ENCODE results near the gene KLHDC4.
"Not testable (repeated sequence)": the region's sequence is repeated elsewhere in the genome, so short reads cannot be mapped to it uniquely, and the experiment has no call there.

Gene KLHDC4

DNA sequence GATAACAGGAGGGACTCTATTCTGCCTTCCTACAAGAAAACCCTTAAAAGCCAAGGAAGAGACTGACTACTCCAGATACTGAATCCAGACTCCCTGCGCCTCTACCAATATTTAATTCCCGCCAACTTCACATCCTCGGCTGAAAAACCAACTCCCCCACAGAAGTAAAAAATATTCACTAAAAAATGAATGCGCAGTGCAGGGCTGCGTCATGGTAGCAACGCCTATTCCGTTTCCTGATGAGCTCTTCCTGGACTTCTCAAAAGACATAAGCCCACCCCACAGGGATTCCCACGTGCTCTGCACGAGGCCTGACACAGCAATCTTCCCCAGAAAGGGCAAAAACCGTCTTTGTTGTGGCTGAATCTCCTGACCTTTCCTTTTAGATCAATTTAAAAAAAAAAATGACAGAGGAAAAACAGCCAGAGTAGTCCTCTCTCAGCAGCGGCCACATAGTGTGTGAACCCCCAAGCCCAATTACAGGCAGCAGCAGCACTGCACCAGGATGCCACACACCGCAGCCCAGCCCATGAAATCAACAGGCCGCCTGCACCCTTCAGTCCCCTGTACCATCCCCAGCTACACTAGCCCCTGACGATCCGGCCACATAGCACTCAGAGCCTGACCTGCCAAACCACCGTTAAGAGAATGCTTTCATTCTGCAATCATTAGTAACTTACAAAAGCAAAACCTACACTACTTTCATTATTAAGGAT, 23.9 kb downstream of the KLHDC4 start:
- no peak for FAIRE-seq

DNA sequence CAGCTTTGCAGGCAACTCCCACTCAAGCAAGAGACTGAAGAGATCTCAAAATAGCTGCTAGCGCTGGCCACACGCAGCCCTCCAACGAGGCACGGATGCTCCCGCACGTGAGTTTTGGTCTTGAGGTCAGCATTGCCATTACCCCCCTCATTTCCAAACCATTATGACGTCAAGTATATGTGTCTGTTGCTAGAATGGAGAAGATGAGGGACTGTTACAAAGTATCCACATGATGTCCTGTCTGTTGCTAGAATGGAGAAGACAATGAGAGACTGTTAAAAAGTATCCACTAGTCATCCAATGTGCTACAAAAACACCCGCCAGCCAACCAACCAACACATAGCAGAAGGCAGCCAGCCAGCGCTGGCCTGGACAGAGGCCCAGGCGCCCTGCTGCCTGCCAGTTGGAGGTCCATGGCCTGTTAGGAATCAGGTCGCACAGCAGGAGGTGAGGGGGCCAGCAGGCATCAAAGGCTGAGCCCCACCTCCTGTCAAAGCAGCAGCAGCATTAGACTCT, 24.8 kb downstream of the KLHDC4 start:
- FAIRE-seq: no peak

DNA sequence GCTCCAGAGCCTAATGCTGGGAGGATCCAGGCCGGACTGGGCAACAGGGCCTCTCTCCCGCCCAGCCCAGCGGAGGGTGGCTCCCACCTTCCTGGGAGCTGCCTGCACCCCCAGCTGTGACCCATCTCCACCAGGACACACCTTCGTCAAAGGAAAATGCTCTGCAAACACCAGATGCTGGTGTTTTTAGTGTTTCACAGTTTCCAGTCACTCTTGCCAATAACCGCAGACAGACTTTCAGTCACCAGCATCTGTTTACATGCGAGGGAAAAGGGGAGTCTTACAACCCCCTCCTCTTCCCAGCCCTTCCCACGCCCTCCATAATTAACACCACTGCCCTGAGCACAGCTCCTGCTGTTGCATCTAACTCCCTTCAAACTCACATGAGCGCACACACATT, 25.3 kb downstream of the KLHDC4 start:
- FAIRE-seq: no peak

DNA sequence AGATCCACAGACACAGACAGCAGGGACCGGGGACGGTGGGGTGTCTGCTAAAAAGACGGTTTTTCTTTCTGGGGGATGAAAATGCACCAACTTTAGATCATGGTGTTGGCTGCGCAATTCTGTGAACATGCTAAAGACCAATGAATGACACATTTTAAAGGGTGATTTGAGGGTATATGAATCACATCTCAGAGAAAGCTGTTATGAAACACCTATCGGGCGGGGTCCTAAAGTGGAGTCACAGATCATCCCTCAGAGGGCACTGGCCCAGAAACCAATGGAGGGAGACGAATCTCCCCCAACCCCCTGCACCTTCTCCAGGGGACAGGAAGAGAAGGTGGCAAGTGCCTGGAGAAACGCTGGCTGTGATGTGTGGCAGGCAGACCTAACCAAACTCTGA, 26.0 kb downstream of the KLHDC4 start:
- no peak for FAIRE-seq

DNA sequence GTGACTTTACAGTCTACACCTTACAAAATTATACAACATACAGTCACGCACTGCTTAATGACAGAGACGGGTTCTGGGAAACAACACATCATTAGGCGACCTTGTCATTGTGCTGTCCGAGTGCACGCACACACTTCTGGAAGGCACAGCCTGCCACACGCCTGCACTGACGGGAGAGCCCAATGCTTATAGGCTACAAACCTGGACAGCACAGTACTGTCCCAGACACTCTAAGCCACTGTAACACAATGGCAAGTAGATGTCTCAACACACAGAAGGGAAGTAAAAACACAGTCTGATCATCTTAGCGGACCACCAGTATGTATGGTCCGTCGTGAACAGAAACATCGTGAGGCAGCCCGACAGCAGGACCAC, 29.8 kb downstream of the KLHDC4 start:
- no peak for FAIRE-seq

DNA sequence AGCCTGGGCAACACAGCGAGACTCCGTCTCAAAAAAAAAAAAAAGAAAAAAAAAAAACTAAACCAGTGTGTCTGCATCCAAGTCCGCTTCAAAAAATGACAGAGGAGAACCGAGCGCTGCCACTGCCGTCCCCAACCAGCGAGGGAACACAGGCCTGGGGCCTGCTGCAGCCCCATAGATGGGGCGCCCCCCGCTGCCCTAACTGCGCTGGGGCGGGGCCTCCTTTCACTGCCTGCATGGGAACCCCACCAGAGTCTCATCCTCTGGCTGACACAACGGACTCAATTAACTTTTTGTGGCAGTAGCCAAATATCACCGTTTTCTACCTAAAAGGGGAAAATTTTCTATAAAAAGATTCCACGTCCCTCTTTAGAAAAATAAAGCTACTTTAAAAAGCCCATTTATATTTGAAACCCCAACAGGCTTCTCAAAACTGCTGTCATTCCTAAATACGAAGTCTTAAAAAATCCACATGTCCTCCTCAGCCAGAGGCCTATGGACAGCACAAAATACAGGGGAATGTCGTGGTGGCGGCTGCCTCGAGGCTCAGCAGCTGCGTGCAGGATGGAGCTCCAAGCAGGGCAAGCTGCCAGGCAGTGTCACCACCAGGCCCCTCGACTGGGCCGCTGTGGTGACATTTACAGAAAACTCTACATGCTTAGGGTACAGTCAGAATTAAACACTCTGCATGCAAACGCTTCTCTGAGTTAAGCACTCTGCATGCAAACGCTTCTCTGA, 30.3 kb downstream of the KLHDC4 start:
- FAIRE-seq: no peak

DNA sequence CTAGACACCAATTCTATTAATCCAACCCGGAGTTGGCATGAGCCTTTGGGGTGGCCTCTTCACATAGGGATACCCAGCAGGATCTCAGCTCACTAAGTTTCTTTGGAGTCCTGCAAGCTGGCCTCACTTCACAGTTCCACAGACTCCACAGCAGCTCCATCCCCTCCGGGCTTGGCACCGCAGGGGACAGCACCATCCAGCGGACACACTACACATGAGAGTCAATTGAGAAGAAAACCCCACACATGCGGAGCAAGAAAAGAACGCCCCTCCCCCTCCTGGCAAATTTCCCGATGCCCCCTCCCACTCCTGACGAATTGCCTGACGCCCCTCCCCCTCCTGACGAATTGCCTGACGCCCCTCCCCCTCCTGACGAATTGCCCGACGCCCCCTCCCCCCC, 31.1 kb downstream of the KLHDC4 start:
- no peak for FAIRE-seq

DNA sequence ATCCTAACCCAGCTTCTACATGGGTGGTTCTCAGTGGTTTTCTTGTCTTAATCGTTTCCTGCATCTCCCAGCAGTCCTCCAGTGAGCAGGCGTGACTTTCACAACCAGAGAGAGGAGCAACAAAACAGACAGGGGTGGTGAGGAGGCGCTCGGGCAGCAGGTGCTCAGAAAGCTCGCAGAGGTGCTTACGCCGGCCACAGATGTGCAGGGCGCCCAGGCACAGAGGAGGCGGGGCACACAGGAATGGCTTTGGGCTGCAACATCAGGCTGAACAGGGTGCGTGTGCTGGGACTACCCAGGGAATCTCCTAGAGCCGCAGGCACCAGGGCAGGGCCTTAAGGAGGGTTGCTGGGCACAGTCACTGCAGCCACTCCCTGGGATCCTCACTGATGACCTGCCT, 32.6 kb downstream of the KLHDC4 start:
- FAIRE-seq: no peak

DNA sequence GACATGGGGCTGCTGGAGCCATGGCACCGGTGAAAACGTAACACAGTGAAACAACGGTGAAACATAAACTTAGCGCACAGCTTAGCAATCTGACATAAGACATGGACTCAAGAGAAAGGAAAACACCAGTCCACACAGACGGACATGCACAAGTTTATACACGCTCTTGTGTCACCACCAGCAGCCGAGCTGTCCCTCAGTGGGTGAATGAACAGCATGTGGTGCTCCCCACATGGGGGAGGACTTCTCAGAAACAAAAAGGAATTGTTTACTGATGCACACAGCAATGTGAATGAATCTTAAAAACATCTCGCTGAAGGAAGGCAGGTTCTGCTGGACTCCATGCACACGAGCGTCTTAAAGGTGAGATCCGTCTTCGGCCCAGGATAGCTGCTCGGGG, 34.2 kb downstream of the KLHDC4 start:
- no peak for FAIRE-seq

DNA sequence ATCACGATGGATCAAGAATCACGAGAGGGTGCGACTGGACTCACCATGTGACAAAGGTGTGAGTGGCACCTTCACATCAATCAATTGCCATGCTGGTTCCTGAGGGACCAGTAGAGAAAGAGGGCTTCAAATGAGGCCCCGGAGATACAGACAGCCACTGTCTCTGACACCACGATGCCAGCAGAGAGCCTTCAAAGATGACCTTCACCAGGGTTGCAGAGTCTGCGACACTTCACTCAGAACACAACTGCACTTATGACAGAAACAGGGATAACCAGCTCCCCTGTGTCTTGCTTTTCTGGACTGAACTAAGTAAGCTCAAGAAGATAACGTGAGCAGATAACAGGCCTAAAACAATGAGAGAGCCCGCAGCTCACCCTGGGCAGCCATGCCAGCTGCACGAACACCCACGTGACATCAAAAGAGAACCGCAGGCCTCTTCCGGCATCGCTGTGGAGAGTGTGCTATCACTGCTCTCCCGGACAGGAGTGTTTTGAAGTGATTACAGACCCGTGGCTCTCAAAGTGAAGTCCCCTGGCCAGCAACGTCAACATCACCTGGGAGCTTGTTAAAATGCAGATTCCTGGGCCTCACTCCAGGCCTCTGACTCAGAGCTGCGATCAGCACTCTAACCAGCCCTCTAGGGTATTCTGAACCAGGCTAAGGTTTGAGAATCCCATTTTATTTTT, 36.4 kb downstream of the KLHDC4 start:
- FAIRE-seq: no peak

DNA sequence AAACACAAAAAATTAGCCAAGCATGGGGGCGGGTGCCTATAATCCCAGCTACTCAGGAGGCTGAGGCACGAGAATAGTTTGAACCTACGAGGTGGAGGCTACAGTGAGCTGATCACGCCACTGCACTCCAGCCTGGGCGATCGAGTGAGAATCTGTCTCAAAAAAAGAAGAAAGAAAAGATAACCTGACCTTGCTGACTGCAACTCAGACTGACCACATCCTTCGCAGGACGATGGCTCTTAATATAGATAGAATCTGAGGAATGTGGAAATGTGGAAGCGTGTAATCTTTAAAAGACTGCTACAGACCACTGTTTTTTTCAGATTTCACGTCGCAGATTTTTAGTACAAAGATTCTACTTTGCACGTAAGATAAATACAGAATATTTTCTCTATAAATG, 37.8 kb downstream of the KLHDC4 start:
- FAIRE-seq: no peak

DNA sequence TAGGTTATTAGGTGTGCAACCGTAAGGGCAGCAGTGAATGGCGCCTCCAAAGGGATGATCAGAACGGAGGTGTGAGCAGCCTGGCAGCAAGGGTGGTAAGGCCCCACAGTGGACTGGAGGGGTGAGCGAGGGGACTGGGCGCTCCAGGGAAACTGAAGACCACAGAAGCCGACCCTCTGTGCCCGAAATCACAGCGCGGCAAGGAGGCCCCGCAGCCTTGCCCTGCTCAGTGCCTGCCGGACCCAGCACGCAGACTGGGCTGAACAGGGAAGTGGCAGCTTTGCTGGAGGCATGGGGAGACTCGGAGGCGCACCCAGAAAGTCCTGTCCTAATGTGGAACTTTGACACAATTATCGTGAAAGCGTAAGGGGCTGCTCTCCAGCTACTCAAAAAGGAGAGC, 38.4 kb downstream of the KLHDC4 start:
- no peak for FAIRE-seq

DNA sequence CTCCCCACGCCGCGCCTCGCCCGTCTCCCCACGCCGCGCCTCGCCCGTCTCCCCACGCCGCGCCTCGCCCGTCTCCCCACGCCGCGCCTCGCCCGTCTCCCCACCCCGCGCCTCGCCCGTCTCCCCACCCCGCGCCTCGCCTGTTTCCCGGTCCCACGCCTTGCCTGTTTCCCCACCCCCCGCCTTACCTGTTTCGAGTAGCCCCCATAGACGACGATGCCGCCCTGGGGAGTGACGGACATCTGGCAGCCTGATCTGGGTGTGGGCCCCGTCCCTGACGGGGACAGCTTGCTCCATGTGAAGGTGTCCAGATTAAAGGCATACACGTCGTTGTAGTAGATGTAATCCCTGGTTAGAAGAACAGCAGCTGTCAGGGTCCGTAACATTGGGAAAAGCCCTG, 39.2 kb downstream of the KLHDC4 start:
- FAIRE-seq: not testable (repeated sequence)

DNA sequence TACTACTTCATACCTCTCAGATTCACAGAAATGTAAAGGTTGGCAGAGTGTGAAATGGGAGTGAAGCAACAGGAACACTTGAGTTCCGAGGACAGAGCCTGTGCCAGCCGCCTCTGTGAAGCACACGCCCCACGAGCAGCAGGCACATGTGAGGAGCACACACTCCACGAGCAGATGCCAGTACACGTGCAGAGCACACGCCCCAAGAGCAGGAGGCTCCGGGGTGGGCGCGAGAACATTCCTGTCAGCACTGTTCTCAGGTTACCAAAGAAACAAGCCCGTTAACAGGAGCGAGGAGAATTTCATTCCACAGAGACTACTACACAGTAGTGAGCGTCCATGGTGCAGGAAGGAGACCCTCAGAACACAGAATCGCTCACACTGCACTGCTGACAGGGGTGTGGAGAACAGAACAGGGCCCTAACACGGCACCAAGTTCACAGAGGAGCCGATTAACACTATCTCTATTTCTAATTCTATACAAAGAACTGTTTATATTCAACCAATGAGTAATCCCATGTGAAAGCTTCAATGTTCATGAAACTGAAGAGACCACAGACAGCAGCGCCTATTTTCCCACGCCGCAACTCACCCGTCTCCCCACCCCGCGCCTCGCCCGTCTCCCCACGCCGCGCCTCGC, 40.1 kb downstream of the KLHDC4 start:
- FAIRE-seq: no peak

DNA sequence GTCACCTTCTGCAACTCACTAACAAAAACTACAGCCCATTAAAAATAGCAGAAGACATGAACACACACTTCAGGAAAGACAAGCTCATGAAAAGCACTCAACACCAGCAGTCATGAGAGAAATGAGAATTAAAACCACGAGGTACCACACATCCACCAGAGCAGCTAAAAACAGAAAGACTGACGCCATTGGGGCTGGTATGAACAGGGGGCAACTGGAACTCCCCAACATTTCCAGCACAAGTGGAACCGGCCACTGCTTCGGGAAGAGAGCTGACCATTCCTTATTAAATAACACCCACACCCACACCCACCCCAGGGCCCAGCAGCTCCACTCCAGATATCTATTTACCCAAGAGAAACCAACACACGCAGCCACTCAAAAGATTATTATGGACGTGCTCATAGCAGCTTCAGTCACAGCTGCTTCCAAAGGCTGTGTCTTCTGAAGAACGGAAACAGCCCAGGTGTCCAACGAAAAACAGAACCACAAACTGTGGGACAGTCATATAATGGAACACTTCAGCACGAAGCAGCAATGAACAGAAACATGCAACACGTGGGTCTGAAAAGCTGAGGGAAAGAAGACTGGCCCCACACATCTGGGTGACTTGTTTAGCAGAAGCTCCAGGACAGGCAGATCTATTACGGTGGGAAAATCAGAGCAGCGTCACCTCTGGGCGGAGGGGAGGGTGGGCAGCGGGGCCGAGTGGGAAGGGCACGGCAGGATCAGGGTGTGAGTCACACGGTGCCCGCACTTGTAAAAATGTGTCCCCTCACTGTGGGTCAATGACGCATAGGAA, 41.1 kb downstream of the KLHDC4 start:
- FAIRE-seq: no peak

DNA sequence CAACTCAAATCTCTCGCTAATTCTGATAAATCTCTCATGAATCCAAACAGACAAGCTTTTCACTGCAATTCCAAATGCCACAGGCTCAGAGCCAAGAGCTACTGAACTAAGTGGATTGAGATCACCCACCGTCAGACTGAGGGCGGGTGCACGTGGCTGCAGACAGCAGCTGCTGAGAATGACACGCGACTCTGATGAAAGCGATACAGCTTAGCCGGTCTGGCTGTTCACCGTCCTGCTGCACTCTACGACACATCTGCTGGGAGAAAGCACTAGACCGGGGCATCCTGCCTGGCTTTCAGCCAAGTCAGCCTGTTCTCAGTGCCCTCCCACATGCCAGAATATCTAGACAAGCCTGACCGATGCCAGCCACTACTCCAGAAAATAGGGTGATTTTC, 42.6 kb downstream of the KLHDC4 start:
- FAIRE-seq: no peak

DNA sequence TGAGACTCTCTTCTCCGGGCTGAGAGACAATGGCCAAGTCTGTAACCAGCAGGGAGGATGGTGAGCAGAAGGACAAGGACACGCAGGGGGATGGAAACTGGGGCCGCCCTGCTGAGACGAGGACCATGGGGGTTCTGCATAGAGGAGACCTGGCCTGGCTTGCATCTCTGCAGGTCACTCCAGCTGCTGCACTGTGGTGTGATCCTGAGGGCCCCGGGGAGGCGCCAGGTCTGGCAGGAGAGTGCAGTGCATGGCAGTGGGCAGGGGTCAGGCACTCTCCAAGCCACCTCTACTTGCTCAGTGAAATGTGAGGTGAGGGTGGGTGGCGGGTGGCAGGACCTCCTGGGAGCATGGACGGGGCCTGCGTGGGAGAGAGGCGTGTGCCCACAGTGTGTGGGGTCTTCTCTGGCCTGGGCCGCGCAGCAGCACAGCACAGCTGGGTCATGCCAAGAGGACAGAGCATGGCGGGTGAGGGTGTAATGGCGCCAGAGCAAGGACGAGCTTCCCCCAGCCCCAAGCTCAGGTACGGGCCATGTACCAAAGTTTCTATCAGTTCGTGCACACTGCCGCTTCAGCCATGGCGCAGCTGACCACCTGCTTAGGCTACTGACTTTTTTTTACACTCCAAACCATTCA, 43.1 kb downstream of the KLHDC4 start:
- FAIRE-seq: no peak

DNA sequence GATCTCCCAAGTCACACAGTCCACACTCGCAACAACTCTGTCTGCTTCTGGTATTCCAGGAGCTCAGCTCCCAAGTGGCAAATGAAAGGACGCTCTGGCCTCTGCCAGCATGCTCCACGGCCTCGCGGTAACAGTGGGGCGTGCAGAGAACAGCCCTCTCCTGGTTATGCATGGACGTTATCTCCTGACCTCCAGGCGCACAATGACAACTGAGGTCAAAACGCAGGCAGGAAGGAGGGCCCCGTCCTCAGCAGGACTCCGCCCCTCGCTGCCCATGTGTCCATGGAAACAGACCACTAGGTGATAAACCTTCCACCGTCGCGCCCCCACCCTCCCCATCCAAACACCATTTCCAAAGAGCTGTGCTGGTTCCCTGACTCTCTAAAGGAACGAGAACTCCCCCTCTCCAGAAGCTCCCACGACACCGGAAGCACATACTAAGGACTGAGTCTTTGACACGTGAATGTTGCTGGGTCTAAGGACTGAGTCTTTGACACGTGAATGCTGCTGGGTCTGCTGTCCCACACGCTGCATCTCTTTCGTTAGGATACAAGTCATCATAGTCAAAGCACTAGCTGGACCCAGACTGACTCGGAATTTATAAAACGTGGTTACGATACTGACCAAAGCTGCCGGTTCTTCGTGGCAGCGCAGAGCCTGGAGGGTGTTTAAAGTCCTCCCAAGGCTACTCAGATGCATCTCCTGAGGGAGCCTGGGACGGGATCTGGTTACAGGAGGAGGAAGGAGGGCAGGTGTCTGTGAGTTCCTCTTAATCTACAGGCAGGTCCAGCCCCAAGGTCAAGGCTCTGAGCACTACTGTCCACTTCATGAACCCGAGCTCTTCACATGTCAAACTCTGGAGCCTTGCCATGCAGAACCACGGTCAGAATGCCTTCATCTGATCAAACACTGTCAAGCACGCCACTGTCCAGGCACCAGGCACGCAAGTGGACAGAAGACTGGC, 43.9 kb downstream of the KLHDC4 start:
- FAIRE-seq: no peak

DNA sequence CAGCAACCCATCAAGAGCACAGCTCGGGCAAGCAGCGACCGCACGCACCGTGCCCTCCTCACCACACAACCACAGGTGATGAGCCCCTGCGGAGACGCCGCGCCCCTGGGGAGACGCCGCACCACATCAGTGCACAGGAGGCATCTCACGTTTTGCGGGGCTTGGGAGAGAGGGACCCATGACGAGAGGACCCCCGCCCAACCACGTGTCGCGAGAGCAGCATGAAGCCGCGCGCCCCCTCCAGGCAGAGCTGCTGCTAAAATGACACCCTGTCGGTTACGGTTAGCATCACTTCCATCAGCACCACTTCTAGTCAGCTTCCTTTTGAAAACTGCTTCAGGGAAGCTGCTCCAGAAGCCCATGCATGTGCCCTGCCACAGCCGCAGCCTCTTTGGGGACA, 45.3 kb downstream of the KLHDC4 start:
- FAIRE-seq: no peak

DNA sequence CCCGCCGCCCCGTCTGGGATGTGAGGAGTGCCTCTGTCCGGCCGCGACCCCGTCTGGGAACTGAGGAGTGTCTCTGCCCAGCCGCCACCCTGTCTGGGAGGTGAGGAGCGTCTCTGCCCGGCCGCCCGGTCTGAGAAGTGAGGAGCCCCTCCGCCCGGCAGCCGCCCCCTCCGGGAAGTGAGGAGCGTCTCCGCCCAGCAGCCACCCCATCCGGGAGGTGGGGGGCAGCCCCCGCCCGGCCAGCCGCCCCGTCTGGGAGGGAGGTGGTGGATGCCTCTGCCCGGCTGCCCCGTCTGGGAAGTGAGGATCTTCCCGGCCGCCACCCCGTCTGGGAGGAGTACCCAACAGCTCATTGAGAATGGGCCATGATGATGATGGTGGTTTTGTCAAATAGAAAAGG, 47.0 kb downstream of the KLHDC4 start:
- not testable (repeated sequence) for FAIRE-seq

DNA sequence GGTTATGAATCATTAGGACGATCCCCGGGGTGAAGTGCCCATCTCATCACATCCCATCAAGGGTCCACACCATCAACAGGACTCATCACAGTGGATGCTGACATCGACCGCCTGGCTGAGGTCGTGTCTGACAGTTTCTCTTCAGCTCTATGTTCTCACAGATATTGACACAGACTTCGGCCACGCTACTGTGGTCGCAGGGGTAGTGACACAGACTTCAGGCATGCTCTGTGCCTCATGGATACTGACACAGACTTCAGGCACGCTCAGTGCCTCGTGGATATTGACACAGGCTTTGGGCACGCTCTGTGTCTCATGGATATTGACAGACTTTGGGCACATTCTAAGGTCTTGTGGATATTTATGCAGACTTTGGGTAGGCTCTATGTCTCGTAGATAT, 50.1 kb downstream of the KLHDC4 start:
- no peak for FAIRE-seq
